B cell (primary cell): ENCODE data around the gene JMJD1C.

Source experiments
- EZH2 ChIP-seq: IDR thresholded peaks from 2 replicates; pipeline ENCODE4 v1.6.1; 2012; ENCODE audit warnings: borderline replicate concordance, low read depth, mild to moderate bottlenecking, moderate library complexity, low read length; ENCODE audit not compliant: insufficient read depth, poor library complexity, severe bottlenecking
- TF ChIP-seq, protein P1 (sequence below): fragments of 200-600 bp; IDR thresholded peaks from one replicate; pipeline ENCODE4 v1.8.0; 2022; ENCODE audit warnings: antibody characterized with exemption, mild to moderate bottlenecking

GRCh38 chr10:63390521-63390920 lies 75.3 kb downstream of the JMJD1C start:
- TF ChIP-seq, protein P1, sequence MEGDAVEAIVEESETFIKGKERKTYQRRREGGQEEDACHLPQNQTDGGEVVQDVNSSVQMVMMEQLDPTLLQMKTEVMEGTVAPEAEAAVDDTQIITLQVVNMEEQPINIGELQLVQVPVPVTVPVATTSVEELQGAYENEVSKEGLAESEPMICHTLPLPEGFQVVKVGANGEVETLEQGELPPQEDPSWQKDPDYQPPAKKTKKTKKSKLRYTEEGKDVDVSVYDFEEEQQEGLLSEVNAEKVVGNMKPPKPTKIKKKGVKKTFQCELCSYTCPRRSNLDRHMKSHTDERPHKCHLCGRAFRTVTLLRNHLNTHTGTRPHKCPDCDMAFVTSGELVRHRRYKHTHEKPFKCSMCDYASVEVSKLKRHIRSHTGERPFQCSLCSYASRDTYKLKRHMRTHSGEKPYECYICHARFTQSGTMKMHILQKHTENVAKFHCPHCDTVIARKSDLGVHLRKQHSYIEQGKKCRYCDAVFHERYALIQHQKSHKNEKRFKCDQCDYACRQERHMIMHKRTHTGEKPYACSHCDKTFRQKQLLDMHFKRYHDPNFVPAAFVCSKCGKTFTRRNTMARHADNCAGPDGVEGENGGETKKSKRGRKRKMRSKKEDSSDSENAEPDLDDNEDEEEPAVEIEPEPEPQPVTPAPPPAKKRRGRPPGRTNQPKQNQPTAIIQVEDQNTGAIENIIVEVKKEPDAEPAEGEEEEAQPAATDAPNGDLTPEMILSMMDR, result no peak
- TF ChIP-seq EZH2, result no peak
